Chondrocyte (in vitro differentiated cells): ENCODE data around the gene AHDC1. TPM values are rescaled to one million over a fixed set of nuclear protein-coding genes. Genes with fewer than 3 reads are reported as not detected.

Source experiments
- DNase-seq: peaks from one replicate; pipeline ENCODE4 v3.0.0; 2021; ENCODE audit warnings: mixed read lengths, low spot score
- H3K27ac Mint-ChIP-seq: one replicate; pipeline ENCODE4 v1.8.0; 2021; ENCODE audit warnings: mild to moderate bottlenecking, moderate library complexity, mixed read lengths; ENCODE audit not compliant: unreplicated experiment
- H3K27me3 Mint-ChIP-seq: 2 replicates; pipeline ENCODE4 v1.8.0; 2021; ENCODE audit warnings: low read depth, mixed read lengths
- H3K36me3 Mint-ChIP-seq: 2 replicates; pipeline ENCODE4 v1.8.0; 2021; ENCODE audit warnings: low read depth, mixed read lengths
- H3K4me1 Mint-ChIP-seq: 2 replicates; pipeline ENCODE4 v1.8.0; 2021; ENCODE audit warnings: low read depth, mild to moderate bottlenecking, mixed read lengths
- H3K4me3 Mint-ChIP-seq: one replicate; pipeline ENCODE4 v1.8.0; 2021; ENCODE audit warnings: mild to moderate bottlenecking, moderate library complexity, mixed read lengths; ENCODE audit not compliant: unreplicated experiment
- H3K9me3 Mint-ChIP-seq: 2 replicates; pipeline ENCODE4 v1.8.0; 2021; ENCODE audit warnings: low read depth, mixed read lengths
- total RNA-seq: library from RNA; stranded (reverse); gene quantifications from 3 replicates; pipeline ENCODE4 v1.2.1, GENCODE V29; 2021
- TF ChIP-seq, protein P1 (sequence below): fragments of 200-600 bp; sonication (generic); IDR thresholded peaks from 2 replicates; pipeline ENCODE4 v1.5.0; 2021; ENCODE audit warnings: antibody characterized with exemption, mild to moderate bottlenecking, moderate library complexity

Gene AHDC1
- total RNA-seq, 1 donor from 2014 or later, result 61.8 TPM

- Mint-ChIP-seq H3K27ac (peak overlapping the region; percentile 88), H3K4me1 (peaks cover 42% of the 10 kb centered on the region), H3K27me3 (no peaks in the 10 kb centered on the region), H3K36me3 (peaks cover 23% of the 10 kb centered on the region), H3K4me3 (no peak overlapping the region), H3K9me3 (no peaks in the 10 kb centered on the region)
- DNase-seq, result no peak
- TF ChIP-seq, protein P1, sequence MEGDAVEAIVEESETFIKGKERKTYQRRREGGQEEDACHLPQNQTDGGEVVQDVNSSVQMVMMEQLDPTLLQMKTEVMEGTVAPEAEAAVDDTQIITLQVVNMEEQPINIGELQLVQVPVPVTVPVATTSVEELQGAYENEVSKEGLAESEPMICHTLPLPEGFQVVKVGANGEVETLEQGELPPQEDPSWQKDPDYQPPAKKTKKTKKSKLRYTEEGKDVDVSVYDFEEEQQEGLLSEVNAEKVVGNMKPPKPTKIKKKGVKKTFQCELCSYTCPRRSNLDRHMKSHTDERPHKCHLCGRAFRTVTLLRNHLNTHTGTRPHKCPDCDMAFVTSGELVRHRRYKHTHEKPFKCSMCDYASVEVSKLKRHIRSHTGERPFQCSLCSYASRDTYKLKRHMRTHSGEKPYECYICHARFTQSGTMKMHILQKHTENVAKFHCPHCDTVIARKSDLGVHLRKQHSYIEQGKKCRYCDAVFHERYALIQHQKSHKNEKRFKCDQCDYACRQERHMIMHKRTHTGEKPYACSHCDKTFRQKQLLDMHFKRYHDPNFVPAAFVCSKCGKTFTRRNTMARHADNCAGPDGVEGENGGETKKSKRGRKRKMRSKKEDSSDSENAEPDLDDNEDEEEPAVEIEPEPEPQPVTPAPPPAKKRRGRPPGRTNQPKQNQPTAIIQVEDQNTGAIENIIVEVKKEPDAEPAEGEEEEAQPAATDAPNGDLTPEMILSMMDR, result no peak
Measured at GRCh38 chr1:27529704-27530018, 74.3 kb downstream of the AHDC1 start.

GRCh38 chr1:27528818-27529703, 74.9 kb downstream of the AHDC1 start:
- no peak overlapping the region for H3K4me3 Mint-ChIP-seq
- no peaks in the 10 kb centered on the region for H3K9me3 Mint-ChIP-seq
- peaks cover 48% of the 10 kb centered on the region for H3K4me1 Mint-ChIP-seq
- TF ChIP-seq, protein P1, result no peak
- H3K27ac Mint-ChIP-seq, result peak overlapping the region; percentile 88
- H3K27me3 Mint-ChIP-seq, result no peaks in the 10 kb centered on the region
- H3K36me3 Mint-ChIP-seq, result peaks cover 21% of the 10 kb centered on the region
- no peak for DNase-seq

DNA sequence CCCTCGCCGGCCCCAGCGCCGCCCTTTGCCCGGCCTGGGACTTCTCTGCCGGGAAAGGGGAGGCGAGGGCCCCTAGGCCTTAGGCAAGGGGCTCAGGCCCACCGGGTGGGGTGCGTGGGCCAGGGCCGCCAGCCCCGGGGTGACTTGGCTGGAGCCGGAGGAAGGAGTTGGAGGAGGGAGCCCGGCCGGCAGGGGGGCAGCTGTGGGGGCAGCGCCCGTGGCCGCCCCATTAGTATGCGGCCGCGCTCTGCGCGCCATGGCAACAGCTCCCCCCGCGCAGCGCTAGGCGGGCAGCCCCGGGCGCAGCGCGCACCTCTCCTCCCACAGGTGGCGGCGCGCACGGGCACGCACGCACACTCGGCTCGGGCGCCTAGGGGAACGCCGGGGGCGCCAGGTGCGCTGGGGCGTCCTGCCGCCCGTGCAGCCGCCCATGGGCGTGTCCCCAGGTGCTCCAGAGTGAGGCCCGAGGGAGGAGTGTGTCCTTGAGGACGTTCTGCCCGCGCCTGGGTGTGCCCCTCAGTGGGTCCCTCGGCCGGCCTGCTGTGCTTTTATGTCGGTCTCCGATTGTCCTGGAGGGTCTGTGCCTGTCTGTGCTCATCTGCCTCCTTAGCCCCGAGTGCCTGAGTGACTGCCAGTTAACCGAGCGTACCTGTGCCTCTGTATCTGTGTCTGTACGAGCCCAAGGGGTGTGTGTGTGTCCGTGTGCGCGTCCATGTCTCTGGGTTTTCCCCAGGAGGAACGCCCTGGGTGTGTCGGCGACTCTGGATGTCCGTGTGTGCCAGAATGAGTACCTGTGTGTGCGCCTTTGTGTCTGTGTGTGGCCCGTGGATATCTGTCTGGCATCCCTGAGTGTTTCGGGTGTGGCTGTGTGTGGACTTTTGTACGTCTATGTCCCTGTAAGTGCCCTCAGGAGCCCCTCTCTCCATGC, 75.8 kb downstream of the AHDC1 start:
- Mint-ChIP-seq H3K27ac (peak overlapping the region; percentile 88), H3K4me3 (no peak overlapping the region), H3K4me1 (peaks cover 57% of the 10 kb centered on the region), H3K27me3 (no peaks in the 10 kb centered on the region), H3K36me3 (peaks cover 13% of the 10 kb centered on the region), H3K9me3 (no peaks in the 10 kb centered on the region)
- no peak for DNase-seq
- TF ChIP-seq, protein P1, result peak; percentile 11

DNA sequence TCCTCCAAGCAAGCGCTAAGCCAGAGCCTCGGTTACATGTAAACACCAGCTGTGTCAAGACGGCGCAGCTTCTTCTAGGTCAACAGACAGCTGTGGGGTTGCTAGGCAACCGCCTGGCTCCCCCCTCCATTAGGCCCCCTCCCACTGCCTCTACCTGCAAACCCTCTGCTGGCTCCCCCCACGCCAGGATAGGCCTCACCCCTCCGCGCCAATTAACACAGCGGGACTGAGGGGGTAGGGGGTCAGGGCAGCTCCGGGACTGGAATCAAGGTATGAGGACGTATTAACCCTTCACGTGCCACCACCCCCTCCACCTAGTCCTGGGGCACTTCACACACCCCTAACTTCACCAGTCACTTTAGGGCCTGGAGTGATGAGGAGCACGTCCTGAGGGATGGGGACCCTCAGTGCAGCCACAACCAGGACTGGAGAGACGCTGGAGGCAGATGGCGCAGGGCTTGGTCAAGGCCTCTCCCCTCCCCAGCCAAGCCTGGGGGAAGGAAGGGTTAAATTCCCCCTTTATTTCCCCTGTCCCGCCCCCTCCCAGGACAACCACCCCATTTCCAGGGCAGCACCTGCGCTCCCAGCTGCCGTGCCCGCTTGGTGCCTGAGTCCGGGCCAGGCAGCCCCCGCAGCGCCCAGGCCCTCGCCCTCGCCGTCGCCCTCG, 76.6 kb downstream of the AHDC1 start:
- Mint-ChIP-seq H3K36me3 (peaks cover 7% of the 10 kb centered on the region), H3K27ac (peak overlapping the region; percentile 49), H3K9me3 (no peaks in the 10 kb centered on the region), H3K4me3 (no peak overlapping the region), H3K4me1 (peaks cover 65% of the 10 kb centered on the region), H3K27me3 (no peaks in the 10 kb centered on the region)
- TF ChIP-seq, protein P1, result no peak
- DNase-seq, result no peak
